Measurements from ENCODE around the gene ATRNL1. TPM values are rescaled to one million over a fixed set of nuclear protein-coding genes. Genes with fewer than 3 reads are reported as not detected.

ATRNL1 gene
- polyA plus RNA-seq, 1 experiment: 0.20 TPM

GRCh38 chr10:115441907-115442545, 348.9 kb downstream of the ATRNL1 start:
- POLR2A ChIA-PET: no interaction called here
- no peak for DNase-seq (ENCODE audit: low read depth, low spot score)
- Histone ChIP-seq H3K9me3 (ENCODE audit: control insufficient read depth, insufficient read depth, low read length) (no peaks in the 10 kb centered on the region), H3K27ac (ENCODE audit: low read depth, low read length) (no peak overlapping the region), H3K4me3 (ENCODE audit: low read depth, low read length) (no peak overlapping the region), H3K27me3 (ENCODE audit: control insufficient read depth, insufficient read depth, low read length) (no peaks in the 10 kb centered on the region)
- CTCF ChIA-PET: interaction anchor here (1.1 kb wide), 1 partner anchor 10 kb away, joined by 7 read pairs; no protein-coding TSS in a partner anchor
- 0 out of 2 replicates have a peak, but pooled peaks have one; percentile 15 for TF ChIP-seq CTCF (IDR thresholded peaks at IDR 0.05; ENCODE audit: low read depth, low read length)

- ChIA-PET CTCF (no interaction called here), POLR2A (no interaction called here)
- H3K27me3 ChIP-seq (ENCODE audit: control insufficient read depth, insufficient read depth, low read length): no peaks in the 10 kb centered on the region
These were observed 363.6 kb downstream of the ATRNL1 start for GRCh38 chr10:115456812-115457211.

GRCh38 chr10:115483294-115483693, 390.1 kb downstream of the ATRNL1 start:
- TF ChIP-seq CTCF (IDR thresholded peaks at IDR 0.05; ENCODE audit: low read depth, low read length): no peak
- ChIA-PET POLR2A (no interaction called here), CTCF (no interaction called here)
- Histone ChIP-seq H3K27ac (ENCODE audit: low read depth, low read length) (no peak overlapping the region), H3K4me3 (ENCODE audit: low read depth, low read length) (no peak overlapping the region), H3K9me3 (ENCODE audit: control insufficient read depth, insufficient read depth, low read length) (no peaks in the 10 kb centered on the region), H3K27me3 (ENCODE audit: control insufficient read depth, insufficient read depth, low read length) (no peaks in the 10 kb centered on the region)
- no peak for DNase-seq (ENCODE audit: low read depth, low spot score)

More at GRCh38 chr10:115456812-115457211, 363.6 kb downstream of the ATRNL1 start:
- Histone ChIP-seq H3K27ac (ENCODE audit: low read depth, low read length) (no peak overlapping the region), H3K9me3 (ENCODE audit: control insufficient read depth, insufficient read depth, low read length) (no peaks in the 10 kb centered on the region), H3K4me3 (ENCODE audit: low read depth, low read length) (no peak overlapping the region)
- no peak for DNase-seq (ENCODE audit: low read depth, low spot score)
- TF ChIP-seq CTCF (IDR thresholded peaks at IDR 0.05; ENCODE audit: low read depth, low read length): no peak

- DNase-seq (ENCODE audit: low read depth, low spot score): no peak
- H3K9me3 ChIP-seq (ENCODE audit: control insufficient read depth, insufficient read depth, low read length): peaks cover 5% of the 10 kb centered on the region; the same call in 1 of the 2 replicates
- no peak for TF ChIP-seq CTCF (IDR thresholded peaks at IDR 0.05; ENCODE audit: low read depth, low read length)
- POLR2A ChIA-PET: no interaction called here
- CTCF ChIA-PET: interaction anchor here (0.7 kb wide), 1 partner anchor 735 kb away, joined by 4 read pairs; no protein-coding TSS in a partner anchor
- H3K4me3 ChIP-seq (ENCODE audit: low read depth, low read length): no peak overlapping the region
- no peak overlapping the region for H3K27ac ChIP-seq (ENCODE audit: low read depth, low read length)
- no peaks in the 10 kb centered on the region for H3K27me3 ChIP-seq (ENCODE audit: control insufficient read depth, insufficient read depth, low read length)
These were observed 398.5 kb downstream of the ATRNL1 start for GRCh38 chr10:115491526-115492140.

GRCh38 chr10:115503546-115503945, 410.4 kb downstream of the ATRNL1 start:
- no peak for TF ChIP-seq CTCF (IDR thresholded peaks at IDR 0.05; ENCODE audit: low read depth, low read length)

More at GRCh38 chr10:115503546-115503945, 410.4 kb downstream of the ATRNL1 start:
- H3K9me3 ChIP-seq (ENCODE audit: control insufficient read depth, insufficient read depth, low read length): no peaks in the 10 kb centered on the region
- H3K27ac ChIP-seq (ENCODE audit: low read depth, low read length): no peak overlapping the region
- H3K27me3 ChIP-seq (ENCODE audit: control insufficient read depth, insufficient read depth, low read length): no peaks in the 10 kb centered on the region
- no peak for DNase-seq (ENCODE audit: low read depth, low spot score)
- POLR2A ChIA-PET: no interaction called here
- H3K4me3 ChIP-seq (ENCODE audit: low read depth, low read length): no peak overlapping the region
- CTCF ChIA-PET: no interaction called here

Measured in AG04450 (cell line).